ENCODE data around the gene OR1J1.
A peak's percentile ranks its signal among the peaks of the same experiment; 100 is the strongest.

OR1J1 gene

GRCh38 chr9:122445155-122445749 lies 32.5 kb downstream of the OR1J1 start:
- peak; percentile 51 for DNase-seq (ENCODE audit: low read depth)

- no peak for DNase-seq (ENCODE audit: low read depth)
These were observed 33.5 kb downstream of the OR1J1 start for GRCh38 chr9:122444041-122444733.

GRCh38 chr9:122442568-122442967 lies 35.2 kb downstream of the OR1J1 start:
- DNase-seq (ENCODE audit: low read depth), result no peak
